Gastroesophageal sphincter (tissue), 4 donors: ENCODE measurements around the gene C3orf70. TPM values are rescaled to one million over a fixed set of nuclear protein-coding genes. Genes with fewer than 3 reads are reported as not detected.

Source experiments
- ATAC-seq: fragments of 150-250 bp; one replicate; pipeline ENCODE4 v1.9.1; 2016; ENCODE audit warnings: mild to moderate bottlenecking, moderate library complexity
- H3K27ac ChIP-seq, 4 donors: fragments of 200-600 bp; sonication (generic) in 3 of 4; 1 replicate in 3 of 4; 2 replicates in 1 of 4; pipeline ENCODE4 v1.5.1; 2016 to 2019
- H3K27me3 ChIP-seq: fragments of 200-600 bp; sonication (generic); one replicate; pipeline ENCODE4 v1.5.1; 2019
- H3K36me3 ChIP-seq, 2 donors: fragments of 200-600 bp; sonication (generic); one replicate each; pipeline ENCODE4 v1.5.1; 2019; ENCODE audit warnings: control low read depth in 1 of 2
- H3K4me1 ChIP-seq, 3 donors: fragments of 200-600 bp; sonication (generic); 1 replicate in 2 of 3; 2 replicates in 1 of 3; pipeline ENCODE4 v1.5.1; 2016 to 2019; ENCODE audit warnings: control low read depth in 2 of 3
- H3K4me3 ChIP-seq, 2 donors: fragments of 200-600 bp; sonication (generic); one replicate each; pipeline ENCODE4 v1.5.1; 2019; ENCODE audit warnings: mild to moderate bottlenecking in 1 of 2, moderate library complexity in 1 of 2
- H3K9me3 ChIP-seq, 3 donors: fragments of 200-600 bp; sonication (generic); one replicate each; pipeline ENCODE4 v1.5.1; 2017 to 2019; ENCODE audit warnings: control low read depth in 2 of 3
- EP300 ChIP-seq: sonication (generic); formaldehyde crosslinking; IDR thresholded peaks from one replicate; pipeline ENCODE4 v1.6.1; 2017; ENCODE audit warnings: antibody characterized with exemption, mild to moderate bottlenecking
- POLR2A ChIP-seq, 2 donors: fragments of 450-650 bp; IDR thresholded peaks; one replicate each; pipeline ENCODE4 v1.6.1; 2017; ENCODE audit warnings: antibody characterized with exemption in 2 of 2, mild to moderate bottlenecking in 2 of 2, moderate library complexity in 1 of 2
- POLR2AphosphoS5 ChIP-seq: sonication (generic); formaldehyde crosslinking; IDR thresholded peaks from one replicate; pipeline ENCODE4 v1.6.1; 2017; ENCODE audit warnings: antibody characterized with exemption
- whole genome bisulfite sequencing, 2 donors: methylation state at CpG; one replicate each; pipeline ENCODE4 v1.1.5; 2018; ENCODE audit warnings: low coverage in 1 of 2; 5-methylcytosine and 5-hydroxymethylcytosine counted together
- total RNA-seq, 4 donors: library from RNA; depleted of rRNA; stranded (reverse); fragments of >200 nt; gene quantifications; one replicate each; pipeline ENCODE4 v1.1.0, GENCODE V29; 2016
- TF ChIP-seq, protein P1 (sequence below), 4 experiments: fragments of 200-600 bp in 2 of 4; fragments of 450-650 bp in 2 of 4; sonication (generic) in 1 of 4; IDR thresholded peaks; one replicate each; pipeline ENCODE4 v1.5.1; 2017 to 2019; ENCODE audit warnings: antibody characterized with exemption in 4 of 4, mild to moderate bottlenecking in 2 of 4, moderate library complexity in 2 of 4

The C3orf70 gene, protein sequence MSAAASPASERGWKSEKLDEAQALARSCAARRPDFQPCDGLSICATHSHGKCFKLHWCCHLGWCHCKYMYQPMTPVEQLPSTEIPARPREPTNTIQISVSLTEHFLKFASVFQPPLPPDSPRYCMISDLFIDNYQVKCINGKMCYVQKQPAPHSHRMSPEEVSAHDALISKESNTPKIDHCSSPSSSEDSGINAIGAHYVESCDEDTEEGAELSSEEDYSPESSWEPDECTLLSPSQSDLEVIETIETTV
- 10 to 100 TPM; 21.0 to 61.1 (median 36.1) TPM for total RNA-seq

DNA sequence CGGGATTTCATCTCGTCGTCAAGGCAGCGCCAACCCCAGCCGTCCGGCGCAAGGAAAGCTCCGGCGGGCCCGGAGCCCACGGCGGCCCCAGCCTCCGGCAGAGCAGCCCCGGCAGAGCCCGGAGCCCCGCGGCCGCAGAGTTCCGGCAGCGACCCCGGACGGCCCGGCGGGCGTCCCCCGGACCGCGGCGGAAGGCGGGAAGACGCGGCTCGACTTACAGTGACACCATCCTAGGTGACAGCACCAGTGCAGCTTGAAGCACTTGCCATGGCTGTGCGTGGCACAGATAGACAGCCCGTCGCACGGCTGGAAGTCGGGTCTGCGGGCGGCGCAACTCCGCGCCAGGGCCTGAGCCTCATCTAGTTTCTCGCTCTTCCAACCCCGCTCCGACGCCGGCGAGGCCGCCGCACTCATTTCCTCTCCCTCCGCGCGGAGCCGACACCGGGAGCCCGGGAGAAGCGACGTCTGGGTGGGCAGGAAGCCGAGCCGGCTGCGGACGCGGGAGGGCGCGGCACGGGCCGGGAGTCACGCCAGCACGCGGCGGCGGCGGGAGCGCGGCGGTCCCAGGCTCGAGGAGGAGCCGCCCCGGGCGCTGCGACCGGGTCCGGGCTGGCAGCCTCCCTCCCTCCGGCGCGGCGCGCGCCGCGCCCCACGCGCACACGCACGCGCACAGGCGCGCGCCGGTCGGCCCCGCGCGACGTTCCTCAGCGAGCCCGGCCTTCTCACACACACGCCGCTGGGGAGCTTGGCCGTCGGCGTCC, at the start of gene C3orf70:
TSS of gene C3orf70 (minus strand) at position 651 of the 761 bp plus-strand sequence. CDS start at position 414, 237 bp downstream.
- peaks cover 0 to 57% (median 0%) of the 10 kb centered on the region in 3 donors for H3K4me1 ChIP-seq
- H3K27ac ChIP-seq: peak within 1 kb of the TSS; percentile 61 to 95 (median 92)
- H3K36me3 ChIP-seq: no peaks in the 10 kb centered on the region
- peak; percentile 83 for ATAC-seq
- WGBS, 2 donors: 0% methylated on average over 3 of the region's 113 CpGs; no CpG with 5 or more reads in 1 of the 2 donors
- H3K27me3 ChIP-seq: no peaks in the 10 kb centered on the region
- peak within 1 kb of the TSS; percentile 45 to 70 for H3K4me3 ChIP-seq
- TF ChIP-seq EP300 (no peak), POLR2A (IDR thresholded peaks at IDR 0.05) (peak; percentile 41 to 57), POLR2AphosphoS5 (peak; percentile 65)
- TF ChIP-seq, protein P1, sequence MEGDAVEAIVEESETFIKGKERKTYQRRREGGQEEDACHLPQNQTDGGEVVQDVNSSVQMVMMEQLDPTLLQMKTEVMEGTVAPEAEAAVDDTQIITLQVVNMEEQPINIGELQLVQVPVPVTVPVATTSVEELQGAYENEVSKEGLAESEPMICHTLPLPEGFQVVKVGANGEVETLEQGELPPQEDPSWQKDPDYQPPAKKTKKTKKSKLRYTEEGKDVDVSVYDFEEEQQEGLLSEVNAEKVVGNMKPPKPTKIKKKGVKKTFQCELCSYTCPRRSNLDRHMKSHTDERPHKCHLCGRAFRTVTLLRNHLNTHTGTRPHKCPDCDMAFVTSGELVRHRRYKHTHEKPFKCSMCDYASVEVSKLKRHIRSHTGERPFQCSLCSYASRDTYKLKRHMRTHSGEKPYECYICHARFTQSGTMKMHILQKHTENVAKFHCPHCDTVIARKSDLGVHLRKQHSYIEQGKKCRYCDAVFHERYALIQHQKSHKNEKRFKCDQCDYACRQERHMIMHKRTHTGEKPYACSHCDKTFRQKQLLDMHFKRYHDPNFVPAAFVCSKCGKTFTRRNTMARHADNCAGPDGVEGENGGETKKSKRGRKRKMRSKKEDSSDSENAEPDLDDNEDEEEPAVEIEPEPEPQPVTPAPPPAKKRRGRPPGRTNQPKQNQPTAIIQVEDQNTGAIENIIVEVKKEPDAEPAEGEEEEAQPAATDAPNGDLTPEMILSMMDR (IDR thresholded peaks at IDR 0.05): peak in 1 of 4 experiments; percentile 12
- no peaks in the 10 kb centered on the region for H3K9me3 ChIP-seq

DNA sequence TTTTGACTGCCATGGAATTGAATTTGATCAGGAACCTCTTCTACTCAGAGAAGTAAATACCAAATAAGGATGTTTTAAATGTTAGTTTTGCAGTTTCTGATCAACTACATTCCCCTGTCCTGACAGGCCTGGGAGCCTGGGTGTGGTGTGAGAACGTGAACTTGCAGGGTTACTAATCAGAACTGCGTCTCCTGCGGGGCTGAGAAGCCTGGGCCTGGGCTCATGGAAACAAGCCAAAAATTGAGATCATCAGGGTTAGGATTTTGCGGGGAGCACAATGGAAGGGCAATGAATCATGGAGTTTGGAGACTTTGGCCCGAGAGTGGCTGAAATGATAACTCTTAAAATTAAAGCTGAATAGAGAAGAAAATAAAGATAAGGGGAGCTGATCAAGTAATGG, 47.8 kb upstream of the C3orf70 start:
- Histone ChIP-seq H3K27me3 (no peaks in the 10 kb centered on the region), H3K27ac (no peak overlapping the region), H3K4me1 (no peaks in the 10 kb centered on the region), H3K9me3 (no peaks in the 10 kb centered on the region), H3K36me3 (peaks cover 0 to 30% of the 10 kb centered on the region in 2 donors), H3K4me3 (no peak overlapping the region)
- no peak for TF ChIP-seq EP300
- TF ChIP-seq, protein P1 (IDR thresholded peaks at IDR 0.05): no peak
- no peak for TF ChIP-seq POLR2AphosphoS5
- no peak for TF ChIP-seq POLR2A (IDR thresholded peaks at IDR 0.05)
- ATAC-seq: no peak
- WGBS, 2 donors: 70 to 89% methylated on average over 4 of the region's 5 CpGs

DNA sequence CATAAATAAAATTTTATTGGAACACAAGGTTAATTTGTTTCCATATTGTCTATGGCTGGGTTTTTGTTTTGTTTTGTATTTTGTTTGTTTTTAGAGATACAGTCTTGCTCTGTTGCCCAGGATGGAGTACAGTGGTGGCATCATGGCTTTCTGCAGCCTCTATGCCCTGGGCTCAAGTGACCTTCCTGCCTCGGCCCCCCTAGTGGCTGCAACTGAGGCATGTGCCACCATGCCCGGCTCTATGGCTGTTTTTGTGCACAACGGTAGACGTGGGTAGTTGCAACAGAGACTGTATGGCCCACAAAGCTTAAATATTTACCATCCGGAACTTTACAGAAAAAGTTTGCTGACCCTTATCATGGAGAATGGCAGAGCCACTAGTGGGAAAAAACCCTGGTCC, 46.8 kb upstream of the C3orf70 start:
- 83 to 92% methylated on average over 1 to 4 of the region's 5 CpGs for WGBS, 2 donors

DNA sequence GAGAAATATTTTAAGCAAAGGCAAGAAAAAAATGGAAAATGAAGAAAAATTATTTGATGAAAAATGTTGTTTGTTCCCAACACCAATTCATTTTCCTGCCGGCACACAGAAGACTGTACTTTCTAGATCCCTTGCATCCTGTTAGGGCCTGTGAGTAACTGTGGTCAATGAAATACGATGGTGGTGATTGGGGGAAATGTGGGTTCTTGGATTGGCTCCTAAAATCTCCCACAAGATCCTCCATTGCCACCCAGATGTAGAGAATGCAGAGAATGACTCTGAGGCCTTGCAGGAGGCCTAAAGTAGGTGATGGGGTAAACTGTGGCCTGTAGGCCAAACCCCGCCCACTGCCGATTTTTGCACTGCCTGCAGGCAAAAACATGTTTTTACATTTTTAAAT, 46.3 kb upstream of the C3orf70 start:
- H3K27me3 ChIP-seq: no peaks in the 10 kb centered on the region
- no peak for ATAC-seq
- 89 to 96% methylated on average over 4 of the region's 4 CpGs for WGBS, 2 donors

More for the DNA sequence above, 46.8 kb upstream of the C3orf70 start:
- Histone ChIP-seq H3K9me3 (no peaks in the 10 kb centered on the region), H3K27me3 (no peaks in the 10 kb centered on the region), H3K36me3 (peaks cover 0 to 30% of the 10 kb centered on the region in 2 donors), H3K27ac (no peak overlapping the region), H3K4me3 (no peak overlapping the region), H3K4me1 (no peaks in the 10 kb centered on the region)
- ATAC-seq: no peak
- TF ChIP-seq, protein P1 (IDR thresholded peaks at IDR 0.05): no peak
- no peak for TF ChIP-seq EP300
- TF ChIP-seq POLR2AphosphoS5: no peak
- TF ChIP-seq POLR2A (IDR thresholded peaks at IDR 0.05): no peak

More for the DNA sequence above, 46.3 kb upstream of the C3orf70 start:
- Histone ChIP-seq H3K4me3 (no peak overlapping the region), H3K4me1 (no peaks in the 10 kb centered on the region), H3K36me3 (peaks cover 0 to 26% of the 10 kb centered on the region in 2 donors), H3K27ac (no peak overlapping the region), H3K9me3 (no peaks in the 10 kb centered on the region)
- no peak for TF ChIP-seq POLR2A (IDR thresholded peaks at IDR 0.05)
- TF ChIP-seq POLR2AphosphoS5: no peak
- no peak for TF ChIP-seq EP300
- TF ChIP-seq, protein P1 (IDR thresholded peaks at IDR 0.05): no peak
